Measurements from ENCODE around the gene SUPT3H.
A peak's percentile ranks its signal among the peaks of the same experiment; 100 is the strongest.

Gene SUPT3H

DNA sequence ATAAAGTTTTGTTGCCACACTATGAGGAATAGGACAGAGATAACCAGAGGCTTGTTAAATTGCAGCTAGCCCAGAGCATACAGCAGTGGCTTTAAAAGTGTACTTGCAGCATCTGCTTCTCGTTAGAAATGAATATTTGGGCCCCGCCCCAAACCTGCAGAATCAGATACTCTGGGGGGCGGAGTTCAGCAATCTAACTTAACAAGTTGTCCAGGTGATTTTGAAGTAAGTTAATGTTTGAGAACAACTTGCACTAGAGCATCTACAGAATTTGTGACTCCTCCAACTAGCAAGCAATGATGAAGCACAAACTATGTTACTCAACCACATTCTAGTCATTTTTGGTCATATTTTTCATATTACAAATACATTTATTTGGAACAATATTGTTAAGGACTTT is 10.6 kb upstream of the SUPT3H start:
- DNase-seq (ENCODE audit: low read depth), result no peak

DNA sequence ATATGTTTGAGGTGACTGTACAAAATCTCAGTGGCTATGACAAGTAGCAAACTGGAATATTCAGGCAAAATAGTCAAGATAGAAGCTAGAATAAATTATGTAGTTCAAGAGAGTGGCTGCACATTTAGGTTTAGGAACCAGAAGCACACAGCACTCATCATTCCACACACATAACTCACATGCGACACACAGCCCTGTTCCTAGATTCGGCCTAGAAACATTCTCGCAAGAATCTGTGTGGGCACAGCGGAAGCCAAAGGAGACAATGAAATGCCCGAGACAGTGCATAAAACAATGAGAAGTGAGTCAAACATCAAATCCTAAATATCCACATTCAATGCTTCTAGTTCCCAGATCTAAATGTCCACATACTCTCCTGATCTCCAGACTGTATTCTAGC is 9.5 kb upstream of the SUPT3H start:
- DNase-seq (ENCODE audit: low read depth), result no peak

DNA sequence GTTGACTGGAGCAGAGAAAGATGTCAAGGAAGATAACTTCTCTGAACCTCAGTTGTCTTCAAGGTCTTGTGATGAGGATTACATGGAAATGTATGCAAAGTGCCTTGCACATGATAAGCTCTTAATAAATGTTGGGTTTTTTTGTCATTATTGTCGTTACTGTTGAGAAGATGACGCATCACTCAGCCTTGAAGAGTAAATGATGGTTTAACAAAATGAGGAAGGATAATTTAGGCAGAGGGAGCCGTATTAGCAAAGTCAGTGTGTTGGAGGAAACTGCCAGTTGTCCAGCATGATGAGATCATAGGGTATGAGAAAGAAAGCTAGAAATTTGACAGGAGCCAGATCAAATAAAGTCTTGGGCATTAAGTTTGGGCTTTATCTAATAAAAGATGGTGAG is 8.8 kb upstream of the SUPT3H start:
- no peak for DNase-seq (ENCODE audit: low read depth)

DNA sequence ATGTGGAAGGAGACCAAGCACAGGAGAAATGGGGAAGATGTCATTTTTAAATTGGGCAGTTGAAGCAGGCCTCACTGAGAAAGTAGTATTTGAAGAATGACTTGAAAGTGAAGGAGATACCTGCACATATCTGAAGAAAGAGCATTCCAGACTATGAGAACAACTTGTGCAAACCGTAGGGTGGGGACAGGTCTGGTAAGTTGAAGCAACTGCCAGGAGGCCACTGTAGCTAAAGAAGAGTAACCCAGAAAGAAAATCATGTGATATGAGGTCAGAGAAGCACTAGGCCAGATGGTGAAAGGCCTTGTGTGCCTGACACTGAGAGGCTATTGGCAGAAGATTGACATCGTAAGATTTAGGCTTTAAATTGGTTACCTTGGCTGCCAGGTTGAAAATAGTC is 4.7 kb upstream of the SUPT3H start:
- DNase-seq (ENCODE audit: low read depth), result no peak

DNA sequence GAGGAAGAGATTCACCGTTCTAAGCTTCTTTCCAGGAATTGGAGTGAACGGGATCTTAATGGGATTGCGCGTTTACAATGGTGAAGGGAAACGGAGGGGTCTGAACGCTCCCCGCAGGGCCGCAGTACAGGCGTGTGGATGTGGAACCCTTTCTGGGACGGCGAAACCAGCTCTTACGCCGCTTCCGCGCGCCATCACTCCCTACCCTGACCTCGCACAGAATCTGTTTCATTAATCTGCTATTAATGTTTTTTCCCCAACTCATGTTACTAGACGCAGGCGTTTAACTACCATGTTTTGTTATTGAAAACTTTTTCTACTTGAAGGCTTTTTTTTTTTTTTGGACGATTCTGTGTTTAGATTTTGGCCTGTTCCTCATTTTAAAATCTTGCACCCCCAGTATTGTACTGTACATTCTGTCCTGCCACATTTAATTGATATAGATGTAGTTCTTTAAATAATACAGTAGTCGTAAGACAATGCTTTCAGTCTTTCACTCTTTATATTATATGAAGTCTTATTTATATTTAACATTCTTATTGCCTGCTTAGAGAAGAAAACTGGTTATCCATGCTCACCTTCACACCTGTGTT is 696 bp upstream of the SUPT3H start:
- DNase-seq (ENCODE audit: low read depth), result no peak

DNA sequence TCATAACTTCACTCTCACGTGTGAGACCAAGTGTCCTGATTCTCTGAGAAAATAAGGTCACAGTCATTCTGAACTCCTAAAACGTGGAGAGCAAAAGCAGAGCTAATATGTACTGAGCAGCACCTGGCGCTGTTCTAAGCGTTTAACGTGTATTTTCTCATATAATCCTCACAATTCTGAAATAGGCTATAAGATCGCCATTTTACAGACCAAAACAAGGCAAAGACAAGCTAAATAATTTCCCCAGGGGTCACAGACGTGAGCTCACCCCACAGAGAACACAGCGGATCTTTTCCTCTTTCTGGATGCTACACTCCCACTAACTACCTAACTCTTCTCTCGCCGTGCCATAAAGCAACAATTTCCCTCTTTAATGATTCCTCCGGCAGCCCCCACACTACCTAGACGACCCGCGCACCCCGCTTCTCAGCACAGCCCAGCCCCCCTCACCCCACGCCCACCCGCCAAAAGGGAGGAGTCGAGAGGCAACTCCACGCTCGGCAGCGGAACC is 636 bp downstream of the SUPT3H start:
- no peak for DNase-seq (ENCODE audit: low read depth)

DNA sequence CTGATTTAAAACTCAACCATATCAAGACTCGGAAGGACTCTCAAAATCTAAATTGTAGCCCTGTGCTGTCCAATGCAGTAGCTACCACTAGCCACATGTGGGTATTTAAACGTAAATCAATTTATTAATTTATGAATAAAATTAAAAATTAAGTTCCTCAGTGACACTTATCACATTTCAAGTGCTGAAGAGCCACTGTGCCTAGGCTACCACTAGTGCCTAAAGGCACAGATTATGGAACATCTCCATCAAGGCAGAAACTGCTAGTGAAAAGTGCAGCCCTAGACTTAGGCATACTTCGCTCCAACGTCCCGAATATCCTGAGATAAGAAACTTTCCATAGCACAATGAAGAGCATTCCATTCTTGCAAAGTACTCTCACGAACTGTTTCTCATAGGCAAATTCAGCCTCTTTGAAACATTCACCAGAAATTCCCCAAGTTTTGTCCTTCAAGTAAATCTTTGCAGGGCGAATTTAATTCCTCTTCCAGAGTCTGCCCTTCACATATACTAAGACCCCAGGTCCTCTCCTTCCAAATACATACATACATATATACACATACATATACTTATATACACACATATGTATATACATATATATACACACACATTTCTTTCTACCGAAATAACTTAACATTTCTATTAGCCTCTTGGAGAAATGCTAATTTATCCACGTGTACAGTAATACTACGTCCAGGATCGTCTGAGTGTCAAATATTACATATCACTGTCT is 1.3 kb downstream of the SUPT3H start:
- DNase-seq (ENCODE audit: low read depth), result no peak

DNA sequence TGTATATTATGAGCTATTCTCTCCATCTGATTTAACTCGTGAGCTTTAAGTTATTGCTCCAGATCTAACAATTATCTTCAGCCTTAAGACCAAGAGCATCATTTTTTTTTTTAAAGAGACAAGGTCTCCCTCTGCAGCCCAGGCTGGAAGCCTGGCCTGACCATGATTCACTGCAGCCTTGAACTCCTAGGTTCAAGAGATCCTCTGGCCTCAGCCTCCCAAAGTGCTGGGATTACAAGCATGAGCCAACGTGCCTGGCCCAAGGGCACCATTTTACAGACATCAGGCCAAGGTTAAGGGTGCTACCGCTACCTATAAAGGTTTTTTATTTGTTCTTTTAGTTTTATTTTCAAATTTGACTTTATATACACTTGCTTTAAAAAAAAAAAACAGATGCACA is 2.3 kb downstream of the SUPT3H start:
- DNase-seq (ENCODE audit: low read depth), result no peak

DNA sequence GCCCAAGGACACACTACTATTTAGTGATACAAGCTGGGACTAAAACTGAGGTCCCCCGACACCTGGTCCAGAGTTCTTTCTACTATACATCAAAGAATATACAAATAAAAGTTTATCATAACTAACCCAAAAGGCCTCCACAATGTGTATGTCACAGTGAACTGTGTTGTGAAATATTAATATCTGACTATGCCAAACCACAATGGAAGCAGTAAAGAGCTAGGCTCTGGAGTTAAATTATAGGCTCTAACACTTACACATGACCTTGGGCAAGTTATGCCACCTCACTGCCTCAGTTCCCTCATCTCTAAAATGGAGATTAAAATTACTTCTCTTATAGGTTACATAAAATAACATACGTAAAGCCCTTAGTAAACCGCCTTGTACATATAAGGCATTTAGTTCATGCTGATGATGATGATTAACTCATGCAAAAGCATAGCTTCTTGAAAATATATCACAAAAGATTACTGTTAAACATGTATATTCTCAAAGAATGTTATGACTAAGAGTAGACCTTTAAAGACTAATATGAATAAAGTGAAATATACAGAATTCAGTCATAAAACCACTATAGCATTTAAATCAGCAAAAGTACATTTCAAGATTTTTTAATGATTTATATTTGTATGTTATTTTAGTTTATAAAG is 5.7 kb downstream of the SUPT3H start:
- DNase-seq (ENCODE audit: low read depth), result no peak

DNA sequence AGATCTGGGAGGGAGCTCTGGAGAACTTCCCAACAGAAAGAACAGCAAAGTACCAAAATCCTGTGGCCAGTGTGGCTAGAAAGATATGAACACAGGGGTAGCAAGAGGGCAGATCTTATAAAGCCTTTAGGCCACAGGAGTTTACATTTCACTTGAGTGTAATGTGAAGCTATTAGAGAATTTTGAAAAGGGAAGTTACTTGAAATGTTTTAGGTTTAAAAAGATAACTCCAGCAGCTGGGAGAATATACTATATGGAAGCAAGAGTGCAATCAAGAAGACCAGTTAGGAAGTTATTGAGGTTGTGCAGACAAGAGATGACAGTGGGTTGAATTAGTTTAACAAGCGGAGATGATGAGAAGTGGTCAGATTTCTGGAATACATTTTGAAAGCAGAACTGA is 7.9 kb downstream of the SUPT3H start:
- DNase-seq (ENCODE audit: low read depth), result no peak

DNA sequence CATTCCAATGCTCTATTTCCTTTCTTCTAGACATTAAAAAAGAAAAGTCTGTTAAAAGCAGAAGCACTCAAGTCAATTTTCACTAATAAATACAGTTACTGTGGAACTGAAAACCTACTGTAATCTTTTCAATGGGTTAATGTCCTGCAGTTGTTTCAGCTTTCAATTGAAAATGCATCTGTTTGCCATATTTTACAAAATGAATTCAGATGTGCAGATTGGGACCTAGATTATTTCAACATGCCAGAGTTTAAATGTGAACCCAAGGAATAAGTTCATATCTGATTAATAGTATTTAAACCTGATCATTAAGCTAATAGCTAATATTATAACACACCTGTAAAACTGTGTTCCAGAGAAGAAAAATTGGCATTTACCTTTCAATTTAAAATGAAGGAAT is 9.7 kb downstream of the SUPT3H start:
- no peak for DNase-seq (ENCODE audit: low read depth)

DNA sequence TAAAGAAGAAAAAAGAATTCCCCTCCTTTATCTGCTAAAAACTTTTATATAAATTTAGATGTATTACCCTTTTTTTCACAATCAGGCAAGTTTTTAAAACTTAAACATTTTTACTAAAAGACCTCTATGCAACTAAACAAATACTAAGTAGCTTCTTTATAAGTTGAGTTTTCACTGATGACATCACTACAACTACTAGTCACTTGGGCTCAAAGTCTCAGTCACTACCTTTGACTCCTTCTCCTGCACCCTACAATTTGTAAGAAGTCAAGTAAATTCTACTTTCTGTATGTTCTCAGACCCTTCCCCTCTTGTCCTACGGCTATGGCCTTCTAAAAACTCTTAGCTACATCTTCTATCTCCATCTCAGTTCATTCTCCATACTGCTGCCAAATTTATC is 11.2 kb downstream of the SUPT3H start:
- no peak for DNase-seq (ENCODE audit: low read depth)

DNA sequence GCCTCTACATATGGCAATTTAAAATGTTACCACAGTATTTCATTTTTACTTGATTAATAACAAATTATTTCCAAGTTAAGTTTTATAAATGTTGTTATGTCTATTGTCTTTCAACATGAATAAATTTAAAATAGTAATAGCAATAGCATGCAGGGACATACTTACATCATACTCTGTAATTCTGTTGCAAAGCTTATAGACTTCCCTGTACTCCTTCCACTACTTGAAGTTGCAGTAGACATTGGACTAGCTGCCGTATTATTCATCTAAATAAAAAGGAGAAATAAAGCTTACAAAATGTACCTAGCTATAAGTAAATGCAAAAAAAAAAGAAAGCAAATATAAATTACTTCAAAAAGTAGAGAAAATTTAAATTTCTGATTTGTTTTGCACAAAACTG is 12.7 kb downstream of the SUPT3H start:
- no peak for DNase-seq (ENCODE audit: low read depth)

DNA sequence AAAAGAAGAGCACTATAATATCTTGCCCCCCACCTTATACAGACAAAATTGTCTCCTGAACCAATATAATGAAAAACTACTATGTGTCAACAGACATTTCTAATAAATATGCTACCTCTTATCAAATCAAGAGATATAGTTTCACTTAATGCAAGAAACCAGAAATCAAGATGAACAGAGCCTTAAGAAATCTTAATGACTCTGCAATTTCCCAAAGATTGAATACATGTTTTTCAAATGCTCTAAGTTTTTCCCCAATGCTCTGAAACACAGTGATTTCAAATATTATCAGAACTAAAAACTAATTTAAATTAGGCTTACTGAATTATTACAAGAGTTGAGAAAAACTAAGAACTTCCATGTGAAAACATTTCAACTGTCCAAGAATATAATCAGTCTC is 13.3 kb downstream of the SUPT3H start:
- no peak for DNase-seq (ENCODE audit: low read depth)

DNA sequence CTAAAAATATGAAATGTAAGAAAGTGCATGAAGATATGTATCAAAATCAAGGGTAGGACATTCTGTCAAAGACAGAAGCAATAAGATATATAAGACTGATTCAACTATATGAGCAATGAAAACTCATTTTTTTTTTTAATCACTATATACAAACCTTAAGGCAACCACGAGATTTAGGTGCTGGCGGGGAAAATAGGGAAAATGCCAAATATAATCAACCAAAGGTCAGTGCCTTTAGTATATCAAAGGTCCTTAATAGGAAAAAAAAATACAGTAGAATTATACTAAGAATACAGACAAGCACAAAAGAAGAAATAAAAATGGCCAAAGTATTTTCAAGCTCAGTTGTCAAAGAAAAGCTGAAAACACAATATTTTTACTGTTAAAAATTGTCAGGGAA is 24.1 kb downstream of the SUPT3H start:
- no peak for DNase-seq (ENCODE audit: low read depth)

DNA sequence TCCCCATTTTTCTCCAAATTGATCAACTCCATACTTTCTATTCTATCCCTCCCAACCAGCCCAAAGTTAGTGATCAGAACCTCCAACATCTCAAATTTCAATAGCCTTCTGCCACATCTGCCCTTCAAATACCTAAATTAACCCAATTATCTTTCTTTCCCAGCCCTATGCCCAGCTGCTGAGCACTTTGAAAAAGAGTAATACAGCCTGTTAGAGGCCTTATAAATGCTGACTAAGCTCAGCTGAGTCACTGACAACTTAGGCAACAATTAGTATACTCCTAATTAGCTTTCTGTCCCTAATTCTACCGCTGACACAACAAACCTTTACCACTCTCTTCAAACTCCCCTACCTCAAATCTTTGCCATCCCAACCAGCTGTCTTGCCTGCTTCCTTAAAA is 26.1 kb downstream of the SUPT3H start:
- DNase-seq (ENCODE audit: low read depth), result no peak

DNA sequence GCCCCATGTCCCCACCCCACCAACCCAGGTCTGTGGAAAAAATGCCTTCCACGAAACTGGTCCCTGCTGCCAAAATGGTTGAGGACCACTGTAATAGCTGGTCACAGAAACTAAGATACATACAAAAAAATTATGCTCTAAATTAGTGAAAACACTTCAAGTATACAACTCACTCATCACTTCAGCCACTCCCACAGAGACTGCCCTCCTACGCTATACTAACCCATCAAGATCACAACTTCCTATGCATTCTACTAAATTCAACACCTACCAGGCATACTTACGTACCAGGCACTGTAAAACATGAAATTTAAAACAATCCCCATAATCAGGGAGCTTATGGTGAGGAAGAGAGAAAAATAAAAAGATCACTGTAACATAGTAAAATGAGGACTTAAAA is 26.7 kb downstream of the SUPT3H start:
- no peak for DNase-seq (ENCODE audit: low read depth)

DNA sequence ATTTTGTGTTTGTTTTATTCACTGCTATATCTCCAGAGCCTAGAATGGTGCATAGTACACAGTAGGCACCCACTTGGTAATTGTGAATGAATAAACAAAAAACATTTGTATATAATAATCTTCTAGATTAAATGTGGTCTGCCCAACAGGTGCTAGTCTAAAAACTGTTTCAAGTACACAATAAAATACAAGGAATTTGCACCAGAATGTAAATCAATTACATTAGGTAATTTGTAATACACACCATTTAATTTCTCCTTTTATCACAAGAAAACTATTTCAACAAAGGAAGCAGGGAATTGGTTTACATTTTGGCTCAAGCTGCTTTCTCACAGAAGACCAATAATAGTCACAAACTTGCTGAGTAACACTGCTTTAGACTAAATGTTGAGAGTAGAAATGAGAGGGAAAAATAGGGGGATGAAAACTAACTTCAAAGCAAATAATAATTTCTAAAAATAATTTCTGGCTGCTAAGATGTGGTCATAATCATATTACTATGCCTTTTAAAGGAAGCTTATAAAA is 27.5 kb downstream of the SUPT3H start:
- no peak for DNase-seq (ENCODE audit: low read depth)

DNA sequence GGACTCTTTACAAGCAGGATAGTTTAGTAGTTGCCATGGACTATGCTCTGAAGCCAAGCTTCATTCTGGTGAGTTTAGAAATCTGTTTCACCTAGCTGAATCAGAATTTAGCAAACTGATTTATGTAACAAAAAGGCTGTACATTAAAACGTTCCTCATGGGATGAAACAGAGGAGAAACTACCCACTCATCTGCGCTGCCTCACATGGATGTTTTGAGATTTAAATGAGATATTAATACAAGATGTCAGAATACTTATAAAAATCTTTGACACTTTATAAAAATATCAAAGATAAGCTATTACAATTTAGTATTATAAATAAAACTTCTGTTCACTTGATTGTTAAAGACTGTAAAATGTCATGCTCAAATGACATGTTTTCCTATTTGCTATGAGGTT is 32.8 kb downstream of the SUPT3H start:
- no peak for DNase-seq (ENCODE audit: low read depth)

DNA sequence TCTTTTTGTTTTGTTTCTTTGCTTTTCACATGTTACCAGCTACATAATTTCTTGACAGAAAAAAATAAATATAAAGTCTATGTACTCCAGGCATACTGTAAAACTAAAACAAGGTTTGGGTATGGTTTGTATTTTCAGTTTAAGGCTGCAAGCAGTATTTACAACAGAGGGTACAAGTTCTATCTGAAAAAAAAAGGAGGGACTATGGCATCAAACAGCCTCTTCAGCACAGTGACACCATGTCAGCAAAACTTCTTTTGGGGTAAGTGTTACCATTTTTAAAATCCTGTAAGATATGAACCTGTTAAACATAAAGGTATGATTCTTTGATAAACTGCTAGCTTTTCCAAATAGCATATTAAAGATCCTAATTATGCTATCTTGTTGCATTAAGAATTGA is 49.2 kb downstream of the SUPT3H start:
- no peak for DNase-seq (ENCODE audit: low read depth)

DNA sequence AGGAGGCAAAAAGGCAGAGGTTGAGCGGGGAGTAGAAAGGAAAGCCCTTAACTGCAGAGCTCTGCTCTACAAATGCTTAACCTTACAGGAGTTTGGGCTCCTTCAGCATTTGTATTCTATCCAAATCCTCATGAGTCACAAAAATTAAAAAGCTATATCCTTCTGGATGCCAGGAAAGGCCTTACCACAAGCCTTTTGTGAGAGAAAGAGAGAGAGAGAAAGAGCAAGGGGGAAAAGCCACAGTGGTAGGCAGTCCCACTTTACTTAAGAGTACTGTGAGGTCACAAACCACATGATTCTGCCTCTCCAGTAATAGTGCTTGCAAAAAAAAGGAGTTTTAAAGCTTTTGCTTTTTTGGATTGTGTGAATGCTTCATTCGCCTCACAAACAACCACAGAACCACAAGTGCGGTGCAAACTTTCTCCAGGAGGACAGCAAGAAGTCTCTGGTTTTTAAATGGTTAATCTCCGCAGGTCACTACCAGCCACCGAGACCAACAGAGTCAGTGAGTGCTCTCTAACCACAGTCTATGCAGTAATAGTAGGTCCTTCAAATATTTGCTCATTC is 49.7 kb downstream of the SUPT3H start, which contains the start of gene RUNX2:
TSS of gene RUNX2 (plus strand) at position 375 of the 567 bp plus-strand sequence. CDS start 397 bp downstream, outside the sequence.
- DNase-seq (ENCODE audit: low read depth), result peak; percentile 96

DNA sequence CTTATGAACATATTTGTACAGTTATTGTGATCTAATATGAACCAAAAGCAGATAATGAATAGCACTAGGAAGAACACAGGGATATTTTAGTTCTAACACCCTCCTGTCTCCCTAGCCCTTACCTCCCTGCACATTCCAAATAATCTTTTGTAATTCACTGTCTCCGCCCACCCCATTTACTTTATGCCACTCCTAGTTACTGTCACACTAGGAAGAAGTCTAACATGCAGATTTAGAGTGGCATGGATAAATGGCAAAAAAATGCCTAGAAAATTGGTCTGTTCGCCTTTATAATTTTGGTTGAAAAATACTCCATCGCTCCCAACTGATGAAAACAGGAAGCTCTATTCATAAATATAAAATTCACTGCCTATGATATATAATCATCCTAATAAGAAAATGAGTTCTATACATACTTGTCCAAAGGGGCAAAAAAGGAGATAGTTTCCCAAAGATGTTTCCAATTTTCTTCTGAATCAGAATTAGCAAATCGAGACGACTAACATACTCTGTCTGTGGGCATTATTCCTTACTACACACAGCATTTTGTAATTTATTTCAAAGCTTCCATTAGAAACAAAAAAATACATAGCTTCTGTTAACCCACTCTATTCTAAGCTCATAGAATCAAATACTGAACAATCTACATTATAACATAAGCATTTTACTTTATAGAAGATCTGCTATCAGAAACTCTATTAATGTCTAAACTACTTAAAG is 50.9 kb downstream of the SUPT3H start:
- DNase-seq (ENCODE audit: low read depth), result no peak
